ENCODE results near the gene WHRN.

DNA sequence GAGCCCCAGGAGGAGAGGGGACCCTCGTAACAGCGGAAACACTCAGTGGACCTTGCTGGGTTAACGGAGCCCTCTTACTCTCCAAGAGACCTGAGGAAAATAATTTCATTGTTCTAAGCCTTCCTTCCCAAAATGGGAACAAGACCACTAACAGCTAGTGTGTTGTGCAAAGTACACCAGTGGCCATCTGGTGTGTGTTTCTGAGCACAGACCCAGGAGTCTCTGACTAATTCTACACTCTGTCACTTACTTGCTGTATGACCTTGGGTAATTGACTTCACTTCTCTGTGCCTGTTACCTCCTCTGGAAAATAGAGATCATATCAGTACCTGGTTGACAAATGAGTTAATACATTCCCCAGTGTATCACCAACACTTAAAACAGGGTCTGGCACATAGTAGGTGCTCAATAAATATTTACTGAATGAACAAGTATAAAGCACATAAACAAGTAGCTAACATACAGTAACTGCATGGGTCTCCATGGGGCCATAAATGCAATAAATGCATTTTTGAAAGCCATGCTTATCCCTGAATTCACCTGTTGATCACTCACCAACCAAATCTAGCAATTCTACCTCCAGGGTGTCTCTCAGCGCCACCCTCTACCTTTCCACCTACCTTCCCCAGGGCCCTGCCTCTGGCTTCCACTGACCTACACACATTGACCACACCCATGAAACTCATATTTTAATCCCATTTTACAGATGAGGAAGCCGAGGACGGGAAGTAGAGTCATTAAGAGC is 72.8 kb downstream of the WHRN start:
- TF ChIP-seq POLR2A (IDR thresholded peaks at IDR 0.05; ENCODE audit: low read depth, low read length) (no peak), POLR2AphosphoS5 (IDR thresholded peaks at IDR 0.05; ENCODE audit: low read depth, low read length) (no peak), TAF1 (IDR thresholded peaks at IDR 0.05; ENCODE audit: borderline replicate concordance, low read depth, low read length) (no peak)

Measured in GM12892 (cell line).